Parathyroid adenoma (tissue), 2 donors: Measurements from ENCODE around the gene DAGLA.

ENCODE experiments used
- H2AFZ ChIP-seq: fragments of 300-600 bp; sonication (generic); one replicate; pipeline ENCODE4 v1.7.0; 2017; ENCODE audit warnings: antibody characterized with exemption, mild to moderate bottlenecking
- H3K27ac ChIP-seq: fragments of 300-600 bp; sonication (generic); one replicate; pipeline ENCODE4 v1.7.0; 2017
- H3K27me3 ChIP-seq: fragments of 300-600 bp; sonication (generic); one replicate; pipeline ENCODE4 v1.7.0; 2017; ENCODE audit warnings: low read length; ENCODE audit not compliant: control insufficient read depth, insufficient read depth
- H3K36me3 ChIP-seq: fragments of 300-600 bp; sonication (generic); one replicate; pipeline ENCODE4 v1.7.0; 2017; ENCODE audit warnings: low read length; ENCODE audit not compliant: control insufficient read depth, insufficient read depth
- H3K4me1 ChIP-seq: fragments of 300-600 bp; sonication (generic); one replicate; pipeline ENCODE4 v1.7.0; 2017; ENCODE audit warnings: control low read depth
- H3K4me2 ChIP-seq: fragments of 300-600 bp; sonication (generic); one replicate; pipeline ENCODE4 v1.7.0; 2017; ENCODE audit warnings: low read length
- H3K4me3 ChIP-seq: fragments of 300-600 bp; sonication (generic); one replicate; pipeline ENCODE4 v1.7.0; 2017; ENCODE audit warnings: low read depth, low read length
- H3K79me2 ChIP-seq: fragments of 300-600 bp; sonication (generic); one replicate; pipeline ENCODE4 v1.7.0; 2017; ENCODE audit warnings: control low read depth
- H3K9ac ChIP-seq: fragments of 300-600 bp; sonication (generic); one replicate; pipeline ENCODE4 v1.7.0; 2017; ENCODE audit warnings: mild to moderate bottlenecking
- H3K9me3 ChIP-seq: fragments of 300-600 bp; sonication (generic); one replicate; pipeline ENCODE4 v1.7.0; 2017; ENCODE audit warnings: low read length; ENCODE audit not compliant: control insufficient read depth
- TF ChIP-seq, protein P1 (sequence below): fragments of 300-600 bp; sonication (generic); IDR thresholded peaks from one replicate; pipeline ENCODE4 v1.7.0; 2017; ENCODE audit warnings: antibody characterized with exemption, mild to moderate bottlenecking
- donor health status: primary hyperparathyroidism.

DAGLA gene

DNA sequence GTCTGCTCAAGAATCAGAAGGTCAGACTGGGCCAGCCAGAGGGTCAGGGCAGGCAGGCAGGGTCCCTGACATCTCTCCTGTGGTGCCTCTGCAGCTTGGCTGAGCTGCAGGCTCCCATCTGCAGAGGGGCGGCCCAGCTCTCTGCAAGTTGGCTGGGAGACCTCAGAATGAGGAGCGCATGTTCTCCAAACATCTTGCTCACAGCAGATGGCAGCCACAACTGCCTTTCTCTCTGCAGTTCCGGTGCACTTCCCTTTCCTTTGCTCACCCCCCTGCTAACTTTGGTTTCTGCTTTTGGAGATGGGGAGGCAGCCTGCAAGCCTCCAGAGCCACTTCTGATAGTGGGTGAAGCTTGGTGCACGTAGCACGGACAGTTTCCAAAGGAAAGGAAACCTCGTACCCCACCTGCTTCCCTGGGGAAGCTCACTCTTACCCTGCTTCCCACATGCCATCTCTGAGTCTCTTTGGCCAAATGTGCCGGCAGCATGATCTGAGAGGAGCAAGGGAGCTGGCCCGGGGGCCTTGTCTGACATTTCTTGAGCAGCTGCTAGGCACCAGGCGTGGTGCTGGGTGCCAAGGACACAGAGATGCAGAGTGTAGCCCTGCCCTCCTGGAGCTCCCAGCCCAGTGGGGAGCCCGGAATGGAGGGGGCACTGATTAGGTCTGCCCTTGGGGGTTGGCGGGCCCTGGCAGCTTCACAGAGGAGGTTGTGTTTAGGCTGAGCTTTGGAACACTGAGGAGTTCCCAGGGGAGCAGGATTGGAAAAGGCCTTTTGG is 18.2 kb downstream of the DAGLA start:
- Histone ChIP-seq H3K27ac (no peak overlapping the region), H3K9me3 (no peaks in the 10 kb centered on the region), H3K4me1 (no peaks in the 10 kb centered on the region), H3K4me2 (no peak overlapping the region), H2AFZ (no peak overlapping the region), H3K4me3 (no peak overlapping the region), H3K36me3 (no peaks in the 10 kb centered on the region), H3K79me2 (no peaks in the 10 kb centered on the region), H3K9ac (no peak overlapping the region), H3K27me3 (no peaks in the 10 kb centered on the region)
- TF ChIP-seq, protein P1, sequence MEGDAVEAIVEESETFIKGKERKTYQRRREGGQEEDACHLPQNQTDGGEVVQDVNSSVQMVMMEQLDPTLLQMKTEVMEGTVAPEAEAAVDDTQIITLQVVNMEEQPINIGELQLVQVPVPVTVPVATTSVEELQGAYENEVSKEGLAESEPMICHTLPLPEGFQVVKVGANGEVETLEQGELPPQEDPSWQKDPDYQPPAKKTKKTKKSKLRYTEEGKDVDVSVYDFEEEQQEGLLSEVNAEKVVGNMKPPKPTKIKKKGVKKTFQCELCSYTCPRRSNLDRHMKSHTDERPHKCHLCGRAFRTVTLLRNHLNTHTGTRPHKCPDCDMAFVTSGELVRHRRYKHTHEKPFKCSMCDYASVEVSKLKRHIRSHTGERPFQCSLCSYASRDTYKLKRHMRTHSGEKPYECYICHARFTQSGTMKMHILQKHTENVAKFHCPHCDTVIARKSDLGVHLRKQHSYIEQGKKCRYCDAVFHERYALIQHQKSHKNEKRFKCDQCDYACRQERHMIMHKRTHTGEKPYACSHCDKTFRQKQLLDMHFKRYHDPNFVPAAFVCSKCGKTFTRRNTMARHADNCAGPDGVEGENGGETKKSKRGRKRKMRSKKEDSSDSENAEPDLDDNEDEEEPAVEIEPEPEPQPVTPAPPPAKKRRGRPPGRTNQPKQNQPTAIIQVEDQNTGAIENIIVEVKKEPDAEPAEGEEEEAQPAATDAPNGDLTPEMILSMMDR = no peak

DNA sequence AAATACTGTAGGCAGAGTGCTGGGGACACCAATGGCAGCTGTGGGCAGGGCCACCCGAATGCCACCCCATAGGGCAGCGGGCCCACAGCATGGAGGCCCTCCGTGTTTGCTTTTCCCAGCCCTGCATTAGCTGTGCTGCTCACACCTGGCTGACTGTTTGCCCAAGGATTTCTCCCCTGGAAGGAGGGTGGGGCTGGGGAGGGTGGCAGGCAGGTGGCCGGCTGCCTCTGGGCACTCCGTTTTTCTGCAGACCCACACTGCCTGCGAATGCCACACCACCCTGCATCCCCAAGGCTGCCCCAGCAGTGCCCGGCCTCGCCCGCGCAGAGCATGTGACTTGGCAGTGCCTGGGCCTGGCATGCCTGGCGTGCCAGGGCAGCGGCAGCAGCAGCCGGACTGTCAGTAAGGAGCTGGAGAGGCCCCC is 19.6 kb downstream of the DAGLA start:
- no peak overlapping the region for H3K27ac ChIP-seq

GRCh38 chr11:61700212-61700611 is 20.0 kb downstream of the DAGLA start:
- H3K4me3 ChIP-seq = no peak overlapping the region
- H3K4me2 ChIP-seq = no peak overlapping the region
- no peaks in the 10 kb centered on the region for H3K79me2 ChIP-seq
- no peaks in the 10 kb centered on the region for H3K4me1 ChIP-seq
- no peak overlapping the region for H3K9ac ChIP-seq
- H3K9me3 ChIP-seq = no peaks in the 10 kb centered on the region
- no peak overlapping the region for H3K27ac ChIP-seq
- no peaks in the 10 kb centered on the region for H3K36me3 ChIP-seq
- H2AFZ ChIP-seq = no peak overlapping the region
- TF ChIP-seq, protein P1 = no peak
- no peaks in the 10 kb centered on the region for H3K27me3 ChIP-seq

More for the DNA sequence above, 19.6 kb downstream of the DAGLA start:
- Histone ChIP-seq H3K9me3 (no peaks in the 10 kb centered on the region), H3K36me3 (no peaks in the 10 kb centered on the region), H3K79me2 (no peaks in the 10 kb centered on the region), H2AFZ (no peak overlapping the region), H3K4me1 (no peaks in the 10 kb centered on the region), H3K9ac (no peak overlapping the region), H3K4me2 (no peak overlapping the region), H3K27me3 (no peaks in the 10 kb centered on the region), H3K4me3 (no peak overlapping the region)
- TF ChIP-seq, protein P1 = no peak

GRCh38 chr11:61700720-61701119 is 20.5 kb downstream of the DAGLA start:
- Histone ChIP-seq H3K27ac (no peak overlapping the region), H3K4me2 (no peak overlapping the region), H3K4me3 (no peak overlapping the region), H3K4me1 (no peaks in the 10 kb centered on the region), H3K36me3 (no peaks in the 10 kb centered on the region), H3K79me2 (no peaks in the 10 kb centered on the region), H3K27me3 (no peaks in the 10 kb centered on the region), H3K9ac (no peak overlapping the region), H2AFZ (no peak overlapping the region), H3K9me3 (no peaks in the 10 kb centered on the region)
- TF ChIP-seq, protein P1 = no peak
